GM18517 (cell line): ENCODE data around the gene HINT2.

Experiments
- ATAC-seq: cut with Tn5 transposase; IDR thresholded peaks from one replicate; pipeline ENCODE4 v1.9.1; 2021; ENCODE audit warnings: mild to moderate bottlenecking, moderate library complexity; ENCODE audit not compliant: unreplicated experiment

HINT2 gene

GRCh38 chr9:35812025-35812602 is 2.7 kb downstream of the HINT2 start, which contains the start of gene SPAG8:
TSS of gene SPAG8 (minus strand) at chr9:35812262. CDS start at chr9:35812147, 115 bp downstream.
- peak; percentile 58 for ATAC-seq

- ATAC-seq: no peak
These were observed 3.3 kb downstream of the HINT2 start for GRCh38 chr9:35811381-35812024.

GRCh38 chr9:35810122-35810521 is 4.7 kb downstream of the HINT2 start:
- no peak for ATAC-seq

- ATAC-seq: no peak
These were observed 6.4 kb downstream of the HINT2 start for GRCh38 chr9:35808433-35808832.

- ATAC-seq: no peak
These were observed 8.7 kb downstream of the HINT2 start for GRCh38 chr9:35806101-35806500.

- ATAC-seq: no peak
These were observed 13.3 kb downstream of the HINT2 start for GRCh38 chr9:35801328-35802128.

- no peak for ATAC-seq
These were observed 14.3 kb downstream of the HINT2 start for GRCh38 chr9:35800530-35800929.

- ATAC-seq: no peak
These were observed 16.0 kb downstream of the HINT2 start for GRCh38 chr9:35798658-35799374.

GRCh38 chr9:35797311-35798109 is 17.3 kb downstream of the HINT2 start:
- ATAC-seq: no peak

- no peak for ATAC-seq
These were observed 19.1 kb downstream of the HINT2 start for GRCh38 chr9:35795695-35796094.

- ATAC-seq: no peak
These were observed 21.4 kb downstream of the HINT2 start for GRCh38 chr9:35793461-35793860.

- ATAC-seq: no peak
These were observed 22.0 kb downstream of the HINT2 start for GRCh38 chr9:35792826-35793225.

- ATAC-seq: no peak
These were observed 22.6 kb downstream of the HINT2 start for GRCh38 chr9:35792024-35792813.

- ATAC-seq: no peak
These were observed 23.4 kb downstream of the HINT2 start, which contains the start of gene NPR2 for GRCh38 chr9:35791297-35791921. TSS of gene NPR2 (plus strand) at chr9:35791591. CDS start at chr9:35792409, 818 bp downstream.

GRCh38 chr9:35790385-35791296 is 24.2 kb downstream of the HINT2 start:
- ATAC-seq: no peak

GRCh38 chr9:35790025-35790384 is 24.8 kb downstream of the HINT2 start:
- no peak for ATAC-seq

GRCh38 chr9:35789541-35789940 is 25.3 kb downstream of the HINT2 start:
- no peak for ATAC-seq

GRCh38 chr9:35783418-35783817 is 31.4 kb downstream of the HINT2 start:
- ATAC-seq: no peak
